Gastrocnemius medialis (tissue), 4 donors: ENCODE results near the gene CHRD.

Experiments used
- CTCF ChIP-seq, 5 experiments: fragments of 450-650 bp in 3 of 5; fragments of 200-600 bp in 2 of 5; sonication (generic) in 2 of 5; IDR thresholded peaks in 4 of 5; conservative IDR thresholded peaks in 1 of 5; 1 replicate in 4 of 5; 2 replicates in 1 of 5; pipeline ENCODE4 v1.5.1; 2016 to 2019; ENCODE audit warnings: antibody characterized with exemption in 5 of 5, mild to moderate bottlenecking in 3 of 5, moderate library complexity in 3 of 5
- POLR2A ChIP-seq, 2 donors: fragments of 450-650 bp; IDR thresholded peaks; one replicate each; pipeline ENCODE4 v1.6.1; 2017; ENCODE audit warnings: antibody characterized with exemption in 2 of 2, mild to moderate bottlenecking in 2 of 2, moderate library complexity in 2 of 2

GRCh38 chr3:184361932-184362667 is 17.8 kb upstream of the CHRD start:
- no peak for TF ChIP-seq POLR2A (IDR thresholded peaks at IDR 0.05)
- no peak for TF ChIP-seq CTCF (IDR thresholded peaks at IDR 0.05 in 4 of 5, conservative IDR thresholded peaks at IDR 0.05 in 1 of 5)
